ENCODE results near the gene CRACR2A. TPM values are rescaled to one million over a fixed set of nuclear protein-coding genes. Genes with fewer than 3 reads are reported as not detected.

The CRACR2A gene
- polyA plus RNA-seq, 2 of the 4 experiments (the other 2 are of a cell fraction): 1.1 to 3.8 TPM

- no peak for TF ChIP-seq KDM1A (IDR thresholded peaks at IDR 0.05; ENCODE audit: low read depth)
- no peak for TF ChIP-seq CBX8 (IDR thresholded peaks at IDR 0.05)
- TF ChIP-seq KDM5A (IDR thresholded peaks at IDR 0.05): no peak
- TF ChIP-seq JUN (IDR thresholded peaks at IDR 0.05): no peak
- TF ChIP-seq ELK1 (IDR thresholded peaks at IDR 0.05; ENCODE audit: low read depth, low read length): no peak
Observed at GRCh38 chr12:3672113-3672509, 80.8 kb downstream of the CRACR2A start (continued).

- no peaks in the 10 kb centered on the region for H3K9me3 ChIP-seq
- DNase-seq (ENCODE audit: low read depth in 1 of 2, low spot score in 1 of 2) (no peak), ATAC-seq (no peak), FAIRE-seq (no peak)
- no peak overlapping the region for H3K27ac ChIP-seq
- H3K4me1 ChIP-seq: no peaks in the 10 kb centered on the region
- no peak overlapping the region for H3K4me2 ChIP-seq
- WGBS (ENCODE audit: missing lambda C conversion rate): 52% methylated on average over 4 of the region's 4 CpGs
- TF ChIP-seq, protein P1, sequence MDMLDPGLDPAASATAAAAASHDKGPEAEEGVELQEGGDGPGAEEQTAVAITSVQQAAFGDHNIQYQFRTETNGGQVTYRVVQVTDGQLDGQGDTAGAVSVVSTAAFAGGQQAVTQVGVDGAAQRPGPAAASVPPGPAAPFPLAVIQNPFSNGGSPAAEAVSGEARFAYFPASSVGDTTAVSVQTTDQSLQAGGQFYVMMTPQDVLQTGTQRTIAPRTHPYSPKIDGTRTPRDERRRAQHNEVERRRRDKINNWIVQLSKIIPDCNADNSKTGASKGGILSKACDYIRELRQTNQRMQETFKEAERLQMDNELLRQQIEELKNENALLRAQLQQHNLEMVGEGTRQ (IDR thresholded peaks at IDR 0.05): no peak
- TF ChIP-seq MAZ (IDR thresholded peaks at IDR 0.05; ENCODE audit: borderline replicate concordance, low read depth, low read length): no peak
- TF ChIP-seq RNF2 (IDR thresholded peaks at IDR 0.05; ENCODE audit: borderline replicate concordance, low read depth): no peak
- no peak for TF ChIP-seq SREBF2 (IDR thresholded peaks at IDR 0.05)
- no peak for TF ChIP-seq TFCP2L1 (CRISPR knock-in tag; IDR thresholded peaks at IDR 0.05)
- TF ChIP-seq HDAC2 (IDR thresholded peaks at IDR 0.05): no peak
- no peak for TF ChIP-seq HOXA7 (CRISPR knock-in tag; IDR thresholded peaks at IDR 0.05)
- TF ChIP-seq ZC3H11A (IDR thresholded peaks at IDR 0.05): no peak
- no peak for TF ChIP-seq CBX8 (IDR thresholded peaks at IDR 0.05)
- TF ChIP-seq EP300 (IDR thresholded peaks at IDR 0.05): no peak
- TF ChIP-seq JUN (IDR thresholded peaks at IDR 0.05): no peak
- no peak for TF ChIP-seq POLR2AphosphoS2 (conservative IDR thresholded peaks at IDR 0.05; ENCODE audit: low read length)
- TF ChIP-seq, protein P2, sequence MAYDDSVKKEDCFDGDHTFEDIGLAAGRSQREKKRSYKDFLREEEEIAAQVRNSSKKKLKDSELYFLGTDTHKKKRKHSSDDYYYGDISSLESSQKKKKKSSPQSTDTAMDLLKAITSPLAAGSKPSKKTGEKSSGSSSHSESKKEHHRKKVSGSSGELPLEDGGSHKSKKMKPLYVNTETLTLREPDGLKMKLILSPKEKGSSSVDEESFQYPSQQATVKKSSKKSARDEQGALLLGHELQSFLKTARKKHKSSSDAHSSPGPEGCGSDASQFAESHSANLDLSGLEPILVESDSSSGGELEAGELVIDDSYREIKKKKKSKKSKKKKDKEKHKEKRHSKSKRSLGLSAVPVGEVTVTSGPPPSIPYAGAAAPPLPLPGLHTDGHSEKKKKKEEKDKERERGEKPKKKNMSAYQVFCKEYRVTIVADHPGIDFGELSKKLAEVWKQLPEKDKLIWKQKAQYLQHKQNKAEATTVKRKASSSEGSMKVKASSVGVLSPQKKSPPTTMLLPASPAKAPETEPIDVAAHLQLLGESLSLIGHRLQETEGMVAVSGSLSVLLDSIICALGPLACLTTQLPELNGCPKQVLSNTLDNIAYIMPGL (CRISPR knock-in tag; IDR thresholded peaks at IDR 0.05; ENCODE audit: borderline replicate concordance): no peak
- TF ChIP-seq MAFK (IDR thresholded peaks at IDR 0.05; ENCODE audit: partially characterized antibody): no peak
- TF ChIP-seq GATA3 (IDR thresholded peaks at IDR 0.05; ENCODE audit: borderline replicate concordance): no peak
- no peak for TF ChIP-seq ZFP36 (IDR thresholded peaks at IDR 0.05; ENCODE audit: borderline replicate concordance, partially characterized antibody)
- no peak for TF ChIP-seq RAD21 (conservative IDR thresholded peaks at IDR 0.05 in 1 of 2, IDR thresholded peaks at IDR 0.05 in 1 of 2)
- TF ChIP-seq CEBPB (IDR thresholded peaks at IDR 0.05): no peak
- POLR2A ChIA-PET: no interaction called here
- H3K4me3 ChIP-seq: no peak overlapping the region
- CTCF ChIA-PET: interaction anchor here (1.2 kb wide), 1 partner anchor 329 kb away, joined by 3 read pairs; no protein-coding TSS in a partner anchor
Observed at GRCh38 chr12:3671330-3672112, 81.4 kb downstream of the CRACR2A start.

- no peak overlapping the region for H3K27ac ChIP-seq
- no peaks in the 10 kb centered on the region for H3K4me1 ChIP-seq
- H3K4me2 ChIP-seq: no peak overlapping the region
- FAIRE-seq (no peak), DNase-seq (ENCODE audit: low read depth in 1 of 2, low spot score in 1 of 2) (no peak), ATAC-seq (no peak)
- no peaks in the 10 kb centered on the region for H3K9me3 ChIP-seq
- CTCF ChIA-PET: interaction anchor here (1.2 kb wide), 1 partner anchor 328 kb away, joined by 3 read pairs; no protein-coding TSS in a partner anchor
- H3K4me3 ChIP-seq: no peak overlapping the region
- 52% methylated on average over 5 of the region's 5 CpGs for WGBS (ENCODE audit: missing lambda C conversion rate)
- POLR2A ChIA-PET: no interaction called here
- TF ChIP-seq JUNB (IDR thresholded peaks at IDR 0.05) (no peak), TFCP2L1 (CRISPR knock-in tag; IDR thresholded peaks at IDR 0.05) (no peak), ZNF302 (CRISPR knock-in tag; IDR thresholded peaks at IDR 0.05) (no peak), RCOR1 (IDR thresholded peaks at IDR 0.05; ENCODE audit: low read depth, low read length) (no peak), FOSB (CRISPR knock-in tag; IDR thresholded peaks at IDR 0.05) (no peak)
- TF ChIP-seq, protein P3, sequence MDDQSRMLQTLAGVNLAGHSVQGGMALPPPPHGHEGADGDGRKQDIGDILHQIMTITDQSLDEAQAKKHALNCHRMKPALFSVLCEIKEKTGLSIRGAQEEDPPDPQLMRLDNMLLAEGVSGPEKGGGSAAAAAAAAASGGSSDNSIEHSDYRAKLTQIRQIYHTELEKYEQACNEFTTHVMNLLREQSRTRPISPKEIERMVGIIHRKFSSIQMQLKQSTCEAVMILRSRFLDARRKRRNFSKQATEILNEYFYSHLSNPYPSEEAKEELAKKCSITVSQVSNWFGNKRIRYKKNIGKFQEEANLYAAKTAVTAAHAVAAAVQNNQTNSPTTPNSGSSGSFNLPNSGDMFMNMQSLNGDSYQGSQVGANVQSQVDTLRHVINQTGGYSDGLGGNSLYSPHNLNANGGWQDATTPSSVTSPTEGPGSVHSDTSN (IDR thresholded peaks at IDR 0.05): no peak
- TF ChIP-seq, protein P4, sequence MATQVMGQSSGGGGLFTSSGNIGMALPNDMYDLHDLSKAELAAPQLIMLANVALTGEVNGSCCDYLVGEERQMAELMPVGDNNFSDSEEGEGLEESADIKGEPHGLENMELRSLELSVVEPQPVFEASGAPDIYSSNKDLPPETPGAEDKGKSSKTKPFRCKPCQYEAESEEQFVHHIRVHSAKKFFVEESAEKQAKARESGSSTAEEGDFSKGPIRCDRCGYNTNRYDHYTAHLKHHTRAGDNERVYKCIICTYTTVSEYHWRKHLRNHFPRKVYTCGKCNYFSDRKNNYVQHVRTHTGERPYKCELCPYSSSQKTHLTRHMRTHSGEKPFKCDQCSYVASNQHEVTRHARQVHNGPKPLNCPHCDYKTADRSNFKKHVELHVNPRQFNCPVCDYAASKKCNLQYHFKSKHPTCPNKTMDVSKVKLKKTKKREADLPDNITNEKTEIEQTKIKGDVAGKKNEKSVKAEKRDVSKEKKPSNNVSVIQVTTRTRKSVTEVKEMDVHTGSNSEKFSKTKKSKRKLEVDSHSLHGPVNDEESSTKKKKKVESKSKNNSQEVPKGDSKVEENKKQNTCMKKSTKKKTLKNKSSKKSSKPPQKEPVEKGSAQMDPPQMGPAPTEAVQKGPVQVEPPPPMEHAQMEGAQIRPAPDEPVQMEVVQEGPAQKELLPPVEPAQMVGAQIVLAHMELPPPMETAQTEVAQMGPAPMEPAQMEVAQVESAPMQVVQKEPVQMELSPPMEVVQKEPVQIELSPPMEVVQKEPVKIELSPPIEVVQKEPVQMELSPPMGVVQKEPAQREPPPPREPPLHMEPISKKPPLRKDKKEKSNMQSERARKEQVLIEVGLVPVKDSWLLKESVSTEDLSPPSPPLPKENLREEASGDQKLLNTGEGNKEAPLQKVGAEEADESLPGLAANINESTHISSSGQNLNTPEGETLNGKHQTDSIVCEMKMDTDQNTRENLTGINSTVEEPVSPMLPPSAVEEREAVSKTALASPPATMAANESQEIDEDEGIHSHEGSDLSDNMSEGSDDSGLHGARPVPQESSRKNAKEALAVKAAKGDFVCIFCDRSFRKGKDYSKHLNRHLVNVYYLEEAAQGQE (IDR thresholded peaks at IDR 0.05): no peak
Observed at GRCh38 chr12:3670083-3670620, 82.8 kb downstream of the CRACR2A start.

Data from A549 (cell line).